Gastrocnemius medialis (tissue), 4 donors: ENCODE results near the gene MIPEP.

Source experiments
- POLR2A ChIP-seq, 2 donors: fragments of 450-650 bp; IDR thresholded peaks; one replicate each; pipeline ENCODE4 v1.6.1; 2017; ENCODE audit warnings: antibody characterized with exemption in 2 of 2, mild to moderate bottlenecking in 2 of 2, moderate library complexity in 2 of 2
- TF ChIP-seq, protein P1 (sequence below), 5 experiments: fragments of 450-650 bp in 3 of 5; fragments of 200-600 bp in 2 of 5; sonication (generic) in 2 of 5; IDR thresholded peaks in 4 of 5; conservative IDR thresholded peaks in 1 of 5; 1 replicate in 4 of 5; 2 replicates in 1 of 5; pipeline ENCODE4 v1.5.1; 2016 to 2019; ENCODE audit warnings: antibody characterized with exemption in 5 of 5, mild to moderate bottlenecking in 3 of 5, moderate library complexity in 3 of 5

GRCh38 chr13:23692816-23693215, 196.4 kb downstream of the MIPEP start:
- TF ChIP-seq, protein P1, sequence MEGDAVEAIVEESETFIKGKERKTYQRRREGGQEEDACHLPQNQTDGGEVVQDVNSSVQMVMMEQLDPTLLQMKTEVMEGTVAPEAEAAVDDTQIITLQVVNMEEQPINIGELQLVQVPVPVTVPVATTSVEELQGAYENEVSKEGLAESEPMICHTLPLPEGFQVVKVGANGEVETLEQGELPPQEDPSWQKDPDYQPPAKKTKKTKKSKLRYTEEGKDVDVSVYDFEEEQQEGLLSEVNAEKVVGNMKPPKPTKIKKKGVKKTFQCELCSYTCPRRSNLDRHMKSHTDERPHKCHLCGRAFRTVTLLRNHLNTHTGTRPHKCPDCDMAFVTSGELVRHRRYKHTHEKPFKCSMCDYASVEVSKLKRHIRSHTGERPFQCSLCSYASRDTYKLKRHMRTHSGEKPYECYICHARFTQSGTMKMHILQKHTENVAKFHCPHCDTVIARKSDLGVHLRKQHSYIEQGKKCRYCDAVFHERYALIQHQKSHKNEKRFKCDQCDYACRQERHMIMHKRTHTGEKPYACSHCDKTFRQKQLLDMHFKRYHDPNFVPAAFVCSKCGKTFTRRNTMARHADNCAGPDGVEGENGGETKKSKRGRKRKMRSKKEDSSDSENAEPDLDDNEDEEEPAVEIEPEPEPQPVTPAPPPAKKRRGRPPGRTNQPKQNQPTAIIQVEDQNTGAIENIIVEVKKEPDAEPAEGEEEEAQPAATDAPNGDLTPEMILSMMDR (IDR thresholded peaks at IDR 0.05 in 4 of 5, conservative IDR thresholded peaks at IDR 0.05 in 1 of 5), result no peak
- no peak for TF ChIP-seq POLR2A (IDR thresholded peaks at IDR 0.05)
